HCT116 (cell line): ENCODE results near the gene BDH1.

Source experiments
- POLR2AphosphoS5 ChIP-seq: IDR thresholded peaks from 2 replicates; pipeline ENCODE4 v1.6.1; 2011; ENCODE audit warnings: mild to moderate bottlenecking, low read depth, low read length, moderate library complexity
- ZNF274 ChIP-seq: fragments of 200-500 bp; sonication (Bioruptor generic); IDR thresholded peaks from 2 replicates; pipeline ENCODE4 v1.6.1; 2014; ENCODE audit warnings: mild to moderate bottlenecking, low read depth, low read length, inconsistent platforms
- TF ChIP-seq, protein P1 (sequence below): IDR thresholded peaks from 2 replicates; pipeline ENCODE4 v1.6.1; 2012

DNA sequence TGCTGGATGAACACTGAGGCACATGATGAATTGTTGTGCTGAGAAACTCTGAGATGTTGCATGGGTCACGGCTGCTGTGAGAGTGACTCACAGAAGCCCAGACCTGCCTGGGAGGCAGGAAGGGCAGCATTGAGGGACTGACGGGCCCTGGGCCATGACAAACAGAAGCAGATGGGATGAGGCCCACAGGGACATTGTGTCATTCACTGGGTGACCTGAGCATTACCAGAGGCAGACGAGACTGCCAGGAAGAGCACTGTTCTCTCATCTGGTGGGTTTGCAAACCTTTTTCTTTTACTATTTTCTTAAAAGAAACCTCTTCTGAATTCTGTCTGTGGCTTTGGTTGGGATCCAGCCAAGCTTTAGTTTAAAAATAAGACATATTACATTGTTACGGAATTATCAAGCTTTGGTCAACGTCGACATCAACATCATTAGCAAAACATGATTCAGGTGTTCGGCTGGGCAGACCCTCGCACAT, 67.8 kb downstream of the BDH1 start:
- TF ChIP-seq POLR2AphosphoS5 (no peak), ZNF274 (no peak)
- TF ChIP-seq, protein P1, sequence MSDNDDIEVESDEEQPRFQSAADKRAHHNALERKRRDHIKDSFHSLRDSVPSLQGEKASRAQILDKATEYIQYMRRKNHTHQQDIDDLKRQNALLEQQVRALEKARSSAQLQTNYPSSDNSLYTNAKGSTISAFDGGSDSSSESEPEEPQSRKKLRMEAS = no peak
